Mesenchymal stem cell (in vitro differentiated cells and primary cell): Measurements from ENCODE around the gene SPATA21.

Experiments
- DNase-seq: peaks from one replicate; pipeline ENCODE4 v3.0.0-alpha.2; 2013
- H2AFZ ChIP-seq: one replicate; pipeline ENCODE4 v1.6.1; 2013; ENCODE audit warnings: low read depth, mild to moderate bottlenecking, control low read depth, inconsistent platforms, low read length, moderate library complexity
- H2AK5ac ChIP-seq: 2 replicates; pipeline ENCODE4 v1.6.1; 2013; ENCODE audit warnings: low read length, moderate library complexity, mild to moderate bottlenecking, inconsistent platforms; ENCODE audit not compliant: severe bottlenecking
- H2BK120ac ChIP-seq: one replicate; pipeline ENCODE4 v1.6.1; 2013; ENCODE audit warnings: low read depth, mild to moderate bottlenecking, inconsistent platforms, low read length, moderate library complexity
- H2BK12ac ChIP-seq, 2 experiments: one replicate each; pipeline ENCODE4 v1.6.1; 2013; ENCODE audit warnings: inconsistent platforms in 2 of 2, low read length in 2 of 2, mild to moderate bottlenecking in 2 of 2, moderate library complexity in 2 of 2, control low read depth in 1 of 2
- H2BK15ac ChIP-seq: one replicate; pipeline ENCODE4 v1.6.1; 2013; ENCODE audit warnings: mild to moderate bottlenecking, low read depth, inconsistent platforms; ENCODE audit not compliant: poor library complexity, severe bottlenecking
- H2BK5ac ChIP-seq: 2 replicates; pipeline ENCODE4 v1.6.1; 2013; ENCODE audit warnings: low read depth, mild to moderate bottlenecking, low read length, control low read depth, inconsistent platforms; ENCODE audit not compliant: poor library complexity, severe bottlenecking
- H3K14ac ChIP-seq, 2 experiments: one replicate each; pipeline ENCODE4 v1.6.1; 2013; ENCODE audit warnings: inconsistent platforms in 2 of 2, low read length in 2 of 2, control low read depth in 1 of 2, mild to moderate bottlenecking in 1 of 2, moderate library complexity in 1 of 2
- H3K18ac ChIP-seq, 2 experiments: one replicate each; pipeline ENCODE4 v1.6.1; 2013; ENCODE audit warnings: inconsistent platforms in 2 of 2, low read length in 2 of 2, control low read depth in 1 of 2, low read depth in 1 of 2, mild to moderate bottlenecking in 1 of 2
- H3K23ac ChIP-seq, 2 experiments: one replicate each; pipeline ENCODE4 v1.6.1; 2013; ENCODE audit warnings: inconsistent platforms in 2 of 2, low read length in 2 of 2, mild to moderate bottlenecking in 2 of 2, moderate library complexity in 2 of 2, control low read depth in 1 of 2
- H3K27ac ChIP-seq: 2 replicates; pipeline ENCODE4 v1.5.1; 2013; ENCODE audit warnings: mild to moderate bottlenecking, moderate library complexity, low read length, control low read depth, inconsistent platforms; ENCODE audit not compliant: poor library complexity, severe bottlenecking
- H3K27me3 ChIP-seq, 2 experiments: 2 replicates each; pipeline versions ENCODE4 v1.6.1 to v1.7.0; 2013; ENCODE audit warnings: low read length in 2 of 2, mild to moderate bottlenecking in 2 of 2, moderate library complexity in 2 of 2, control low read depth in 1 of 2, inconsistent platforms in 1 of 2; ENCODE audit not compliant: control insufficient read depth in 1 of 2, insufficient read depth in 1 of 2
- H3K36me3 ChIP-seq, 2 experiments: 2 replicates each; pipeline versions ENCODE4 v1.6.1 to v1.7.0; 2013; ENCODE audit warnings: low read length in 2 of 2, control low read depth in 1 of 2, inconsistent platforms in 1 of 2, low read depth in 1 of 2, mild to moderate bottlenecking in 1 of 2; ENCODE audit not compliant: insufficient read depth in 2 of 2, control insufficient read depth in 1 of 2
- H3K4ac ChIP-seq, 2 experiments: one replicate each; pipeline ENCODE4 v1.6.1; 2013; ENCODE audit warnings: inconsistent platforms in 2 of 2, low read length in 2 of 2, mild to moderate bottlenecking in 2 of 2, moderate library complexity in 2 of 2, control low read depth in 1 of 2, low read depth in 1 of 2
- H3K4me1 ChIP-seq: 2 replicates; pipeline ENCODE4 v1.6.1; 2013; ENCODE audit warnings: low read depth, low read length, control low read depth; ENCODE audit not compliant: control insufficient read depth, insufficient read depth
- H3K4me2 ChIP-seq: 2 replicates; pipeline ENCODE4 v1.6.1; 2013; ENCODE audit warnings: low read length, mild to moderate bottlenecking, inconsistent platforms; ENCODE audit not compliant: poor library complexity, severe bottlenecking
- H3K4me3 ChIP-seq, 2 experiments: 2 replicates each; pipeline versions ENCODE4 v1.5.1 to v1.7.0; 2013; ENCODE audit warnings: low read length in 2 of 2, mild to moderate bottlenecking in 2 of 2, control low read depth in 1 of 2, low read depth in 1 of 2; ENCODE audit not compliant: insufficient read depth in 1 of 2
- H3K79me1 ChIP-seq: replicated peaks from 2 replicates; pipeline ENCODE4 v1.6.1; 2013; ENCODE audit warnings: mild to moderate bottlenecking, control low read depth, low read length, inconsistent platforms; ENCODE audit not compliant: poor library complexity, severe bottlenecking
- H3K9ac ChIP-seq: 2 replicates; pipeline ENCODE4 v1.7.0; 2013; ENCODE audit warnings: mild to moderate bottlenecking, low read length, moderate library complexity
- H3K9me3 ChIP-seq: 2 replicates; pipeline ENCODE4 v1.7.0; 2013; ENCODE audit warnings: mild to moderate bottlenecking, low read length; ENCODE audit not compliant: control insufficient read depth
- H4K8ac ChIP-seq: one replicate; pipeline ENCODE4 v1.6.1; 2013; ENCODE audit warnings: inconsistent platforms, mild to moderate bottlenecking, low read length, moderate library complexity
- H4K91ac ChIP-seq: one replicate; pipeline ENCODE4 v1.6.1; 2013; ENCODE audit warnings: mild to moderate bottlenecking, low read length, inconsistent platforms
- WGBS: methylation state at CpG from one replicate; pipeline ENCODE4 v1.1.7; 2013; ENCODE audit warnings: mixed read lengths; 5-methylcytosine and 5-hydroxymethylcytosine counted together

The SPATA21 gene

GRCh38 chr1:16402742-16403141 is 34.5 kb downstream of the SPATA21 start:
- H3K23ac ChIP-seq = no peak overlapping the region
- H3K18ac ChIP-seq = no peak overlapping the region

GRCh38 chr1:16398371-16398953 is 38.8 kb downstream of the SPATA21 start:
- Histone ChIP-seq H3K23ac (no peak overlapping the region), H3K79me1 (peaks cover 39% of the 10 kb centered on the region), H2AK5ac (peak overlapping the region; percentile 19), H3K4me1 (peaks cover 25% of the 10 kb centered on the region), H3K4me3 (no peak overlapping the region), H3K36me3 (peaks cover 57 to 70% of the 10 kb centered on the region in 2 experiments), H3K18ac (no peak overlapping the region), H3K4me2 (no peak overlapping the region), H3K14ac (no peak overlapping the region), H2BK120ac (no peak overlapping the region), H2BK5ac (no peak overlapping the region), H4K91ac (no peak overlapping the region), H3K9me3 (no peaks in the 10 kb centered on the region), H3K9ac (no peak overlapping the region), H2BK12ac (no peak overlapping the region), H3K27ac (no peak overlapping the region), H3K4ac (no peak overlapping the region), H2BK15ac (no peak overlapping the region), H4K8ac (no peak overlapping the region), H3K27me3 (no peaks in the 10 kb centered on the region), H2AFZ (no peak overlapping the region)
- WGBS = 95% methylated on average over 5 of the region's 5 CpGs
- no peak for DNase-seq

More at GRCh38 chr1:16402742-16403141, 34.5 kb downstream of the SPATA21 start:
- Histone ChIP-seq H2BK15ac (no peak overlapping the region), H3K9me3 (no peaks in the 10 kb centered on the region), H2BK5ac (no peak overlapping the region), H4K91ac (no peak overlapping the region), H2BK12ac (no peak overlapping the region), H3K14ac (no peak overlapping the region), H3K79me1 (peaks cover 21% of the 10 kb centered on the region), H4K8ac (no peak overlapping the region), H2AK5ac (no peak overlapping the region), H3K27me3 (peaks cover 0 to 3% of the 10 kb centered on the region in 2 experiments), H3K4me1 (peaks cover 8% of the 10 kb centered on the region), H3K36me3 (peaks cover 26 to 38% of the 10 kb centered on the region in 2 experiments), H2AFZ (no peak overlapping the region), H3K9ac (no peak overlapping the region), H3K27ac (no peak overlapping the region), H2BK120ac (no peak overlapping the region), H3K4me3 (no peak overlapping the region), H3K4me2 (no peak overlapping the region), H3K4ac (no peak overlapping the region)
- DNase-seq = peak; percentile 24
- 71% methylated on average over 6 of the region's 10 CpGs for WGBS

GRCh38 chr1:16397120-16397519 is 40.1 kb downstream of the SPATA21 start:
- H4K8ac ChIP-seq = no peak overlapping the region
- H3K23ac ChIP-seq = no peak overlapping the region
- no peak overlapping the region for H3K4me2 ChIP-seq
- H3K9me3 ChIP-seq = no peaks in the 10 kb centered on the region
- H2BK5ac ChIP-seq = no peak overlapping the region
- peak overlapping the region; percentile 9 for H2BK15ac ChIP-seq
- peak overlapping the region in 1 of 2 experiments; percentile 59 for H3K18ac ChIP-seq
- H3K27me3 ChIP-seq = no peaks in the 10 kb centered on the region
- peak overlapping the region in 1 of 2 experiments; percentile 55 for H2BK12ac ChIP-seq
- H3K79me1 ChIP-seq = peaks cover 41% of the 10 kb centered on the region
- H3K27ac ChIP-seq = no peak overlapping the region
- no peak overlapping the region for H4K91ac ChIP-seq
- H3K4ac ChIP-seq = no peak overlapping the region
- H3K4me1 ChIP-seq = peaks cover 27% of the 10 kb centered on the region
- no peak overlapping the region for H3K14ac ChIP-seq
- no peak for DNase-seq
- WGBS = 88% methylated on average over 5 of the region's 5 CpGs
- H3K4me3 ChIP-seq = peak overlapping the region in 1 of 2 experiments; percentile 34
- peak overlapping the region; percentile 44 for H3K9ac ChIP-seq
- no peak overlapping the region for H2AK5ac ChIP-seq
- no peak overlapping the region for H2AFZ ChIP-seq
- peaks cover 60 to 76% of the 10 kb centered on the region in 2 experiments for H3K36me3 ChIP-seq
- no peak overlapping the region for H2BK120ac ChIP-seq

GRCh38 chr1:16396591-16396990 is 40.6 kb downstream of the SPATA21 start:
- peaks cover 41% of the 10 kb centered on the region for H3K79me1 ChIP-seq
- no peak overlapping the region for H3K4ac ChIP-seq
- no peak overlapping the region for H2AFZ ChIP-seq
- H4K91ac ChIP-seq = no peak overlapping the region
- no peak overlapping the region for H2BK120ac ChIP-seq
- peak overlapping the region; percentile 44 for H3K9ac ChIP-seq
- H3K23ac ChIP-seq = no peak overlapping the region
- H3K4me3 ChIP-seq = peak overlapping the region in 1 of 2 experiments; percentile 34
- no peak overlapping the region for H3K27ac ChIP-seq
- no peak overlapping the region for H2BK15ac ChIP-seq
- no peak overlapping the region for H3K18ac ChIP-seq
- H4K8ac ChIP-seq = peak overlapping the region; percentile 0
- peaks cover 31% of the 10 kb centered on the region for H3K4me1 ChIP-seq
- no peak overlapping the region for H2BK5ac ChIP-seq
- 88% methylated on average over 7 of the region's 7 CpGs for WGBS
- no peak overlapping the region for H2BK12ac ChIP-seq
- H3K4me2 ChIP-seq = no peak overlapping the region
- H2AK5ac ChIP-seq = no peak overlapping the region
- DNase-seq = peak; percentile 35
- peaks cover 60 to 77% of the 10 kb centered on the region in 2 experiments for H3K36me3 ChIP-seq
- H3K27me3 ChIP-seq = no peaks in the 10 kb centered on the region
- no peaks in the 10 kb centered on the region for H3K9me3 ChIP-seq
- no peak overlapping the region for H3K14ac ChIP-seq
